Astrocyte of the spinal cord (primary cell): Measurements from ENCODE around the gene BTRC.

Source experiments
- DNase-seq: peaks from one replicate; pipeline ENCODE4 v3.0.0; 2011; ENCODE audit warnings: low read depth, low spot score
- H3K4me3 ChIP-seq: 2 replicates; pipeline ENCODE4 v1.5.1; 2011; ENCODE audit warnings: low read depth, mild to moderate bottlenecking, low read length, moderate library complexity
- in situ Hi-C: cut with HindIII; loops from 2 replicates; pipeline ENCODE4 v1.10.0; 2017; ENCODE audit warnings: low sequenced_read_pairs
- TF ChIP-seq, protein P1 (sequence below): IDR thresholded peaks from 2 replicates; pipeline ENCODE4 v1.5.1; 2012; ENCODE audit warnings: low read depth, mild to moderate bottlenecking, low read length, inconsistent platforms

The BTRC gene

DNA sequence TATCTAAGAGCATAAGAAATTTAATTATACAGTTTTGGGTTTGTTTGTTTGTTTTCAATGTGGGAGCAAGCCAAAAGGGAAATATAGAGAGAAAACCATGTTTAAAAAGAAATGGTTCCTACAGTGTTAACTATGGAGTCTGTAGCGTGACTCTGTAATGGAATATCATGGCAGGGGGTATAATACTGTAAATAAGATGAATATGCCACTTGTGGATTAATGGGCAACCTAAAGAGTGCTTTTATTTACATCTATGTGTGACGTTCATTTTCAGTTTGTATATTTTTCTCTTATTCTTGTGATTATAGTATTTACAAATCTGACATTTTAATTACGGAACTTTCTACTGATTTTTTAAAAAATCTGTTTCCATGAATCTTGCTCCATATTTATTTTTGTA lies 138.2 kb downstream of the BTRC start:
- H3K4me3 ChIP-seq = no peak overlapping the region
- in situ Hi-C loops = no loop called here
- TF ChIP-seq, protein P1, sequence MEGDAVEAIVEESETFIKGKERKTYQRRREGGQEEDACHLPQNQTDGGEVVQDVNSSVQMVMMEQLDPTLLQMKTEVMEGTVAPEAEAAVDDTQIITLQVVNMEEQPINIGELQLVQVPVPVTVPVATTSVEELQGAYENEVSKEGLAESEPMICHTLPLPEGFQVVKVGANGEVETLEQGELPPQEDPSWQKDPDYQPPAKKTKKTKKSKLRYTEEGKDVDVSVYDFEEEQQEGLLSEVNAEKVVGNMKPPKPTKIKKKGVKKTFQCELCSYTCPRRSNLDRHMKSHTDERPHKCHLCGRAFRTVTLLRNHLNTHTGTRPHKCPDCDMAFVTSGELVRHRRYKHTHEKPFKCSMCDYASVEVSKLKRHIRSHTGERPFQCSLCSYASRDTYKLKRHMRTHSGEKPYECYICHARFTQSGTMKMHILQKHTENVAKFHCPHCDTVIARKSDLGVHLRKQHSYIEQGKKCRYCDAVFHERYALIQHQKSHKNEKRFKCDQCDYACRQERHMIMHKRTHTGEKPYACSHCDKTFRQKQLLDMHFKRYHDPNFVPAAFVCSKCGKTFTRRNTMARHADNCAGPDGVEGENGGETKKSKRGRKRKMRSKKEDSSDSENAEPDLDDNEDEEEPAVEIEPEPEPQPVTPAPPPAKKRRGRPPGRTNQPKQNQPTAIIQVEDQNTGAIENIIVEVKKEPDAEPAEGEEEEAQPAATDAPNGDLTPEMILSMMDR = no peak
- no peak for DNase-seq

- TF ChIP-seq, protein P1 = no peak
- no peak overlapping the region for H3K4me3 ChIP-seq
- DNase-seq = no peak
- in situ Hi-C loops = no loop called here
Measured at GRCh38 chr10:101492814-101493213, 138.8 kb downstream of the BTRC start.

DNA sequence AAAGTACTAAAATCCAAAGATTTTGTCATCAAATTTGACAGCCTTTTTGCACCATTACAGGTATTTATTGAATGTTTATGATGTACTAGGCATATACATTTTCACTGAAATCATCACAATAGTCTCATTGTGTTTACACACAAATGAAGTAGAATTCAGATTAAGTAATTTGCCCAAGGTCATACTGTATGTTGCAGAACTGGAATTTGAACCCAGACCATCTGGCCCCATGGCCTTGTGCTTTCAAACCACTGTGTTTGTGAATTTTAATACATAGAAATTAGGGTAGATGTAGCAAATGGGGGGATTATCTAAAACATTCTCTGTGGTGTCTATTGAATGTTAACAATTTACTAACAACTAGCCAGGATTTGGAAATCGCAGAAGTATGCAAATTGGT lies 139.3 kb downstream of the BTRC start:
- TF ChIP-seq, protein P1 = no peak
- DNase-seq = no peak
- H3K4me3 ChIP-seq = no peak overlapping the region
- in situ Hi-C loops = no loop called here

DNA sequence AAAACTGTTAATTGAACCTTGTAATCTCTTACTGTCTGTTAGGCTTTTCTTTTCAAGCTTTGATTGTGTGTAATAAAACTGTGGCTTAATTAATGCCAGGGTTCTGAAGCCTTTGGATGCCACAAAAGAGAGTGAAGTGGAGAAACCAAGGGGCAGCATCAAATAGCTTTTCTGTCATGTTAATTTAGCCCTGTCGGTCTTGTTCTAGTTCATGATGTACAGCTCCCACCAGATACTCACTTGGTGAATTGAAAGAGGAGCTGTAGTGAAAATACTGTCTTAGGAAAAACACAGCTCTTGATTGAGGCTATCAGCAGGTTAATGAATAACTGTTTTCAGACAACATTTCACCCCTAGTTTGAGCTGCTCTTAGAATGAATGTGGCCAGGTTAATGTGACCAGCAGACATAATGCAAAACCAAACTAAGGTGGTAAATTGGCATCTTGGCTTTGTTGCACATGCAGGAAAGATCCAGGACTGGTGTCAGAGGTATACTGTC lies 139.9 kb downstream of the BTRC start:
- DNase-seq = no peak
- TF ChIP-seq, protein P1 = no peak
- H3K4me3 ChIP-seq = no peak overlapping the region
- in situ Hi-C loops = no loop called here

GRCh38 chr10:101494650-101495049 lies 140.7 kb downstream of the BTRC start:
- in situ Hi-C loops = no loop called here
- no peak overlapping the region for H3K4me3 ChIP-seq
- TF ChIP-seq, protein P1 = no peak
- no peak for DNase-seq

- TF ChIP-seq, protein P1 = peak; percentile 35
- DNase-seq = no peak
- H3K4me3 ChIP-seq = no peak overlapping the region
- in situ Hi-C loops = no loop called here
Measured at GRCh38 chr10:101495324-101495925, 141.5 kb downstream of the BTRC start.
